GM23248 (cell line): ENCODE results near the gene BCL2.

Experiments
- EZH2 ChIP-seq: fragments of 200-600 bp; sonication (generic); IDR thresholded peaks from 2 replicates; pipeline ENCODE4 v1.6.1; 2018; ENCODE audit warnings: antibody characterized with exemption, mild to moderate bottlenecking; ENCODE audit not compliant: insufficient read depth, poor library complexity, severe bottlenecking
- EZH2phosphoT487 ChIP-seq: fragments of 200-600 bp; sonication (generic); IDR thresholded peaks from 2 replicates; pipeline ENCODE4 v1.6.1; 2018; ENCODE audit warnings: antibody characterized with exemption, moderate library complexity, mild to moderate bottlenecking, low read depth; ENCODE audit not compliant: insufficient read depth

DNA sequence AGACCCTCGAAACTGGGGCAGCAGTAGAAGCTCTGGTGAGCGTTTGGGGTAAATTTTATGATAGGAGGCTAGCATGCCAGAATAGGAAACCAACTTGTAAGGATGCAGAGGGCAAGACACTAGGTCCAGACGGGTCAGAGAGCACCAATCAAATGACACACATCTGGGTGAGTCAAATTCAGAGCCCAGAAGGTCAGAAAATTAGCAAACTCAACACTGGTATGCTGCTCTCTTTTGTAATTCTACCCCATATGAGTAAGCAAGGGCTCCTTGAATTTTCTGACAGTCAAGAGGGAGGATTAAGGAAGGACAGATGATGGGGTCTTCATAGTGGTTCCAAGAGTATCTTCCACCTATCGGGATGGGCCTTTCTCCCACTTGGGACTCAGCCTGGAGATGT, 209.8 kb downstream of the BCL2 start:
- TF ChIP-seq EZH2 = no peak
- TF ChIP-seq EZH2phosphoT487 = no peak
